ENCODE data around the gene PDZRN4. TPM values are rescaled to one million over a fixed set of nuclear protein-coding genes. Genes with fewer than 3 reads are reported as not detected.

Gene PDZRN4
- total RNA-seq, 1 donor = not detected

- no peaks in the 10 kb centered on the region for H3K4me1 ChIP-seq (ENCODE audit: insufficient read depth, low read length)
- no peak for DNase-seq (ENCODE audit: insufficient read length, low spot score, missing footprints)
- no peak overlapping the region for H3K4me3 ChIP-seq (ENCODE audit: insufficient read depth, low read length)
- no peaks in the 10 kb centered on the region for H3K79me2 ChIP-seq (ENCODE audit: insufficient read depth, low read length)
- H4K20me1 ChIP-seq (ENCODE audit: insufficient read depth, low read length) = no peaks in the 10 kb centered on the region
- H3K36me3 ChIP-seq (ENCODE audit: insufficient read depth, low read length) = no peaks in the 10 kb centered on the region
- TF ChIP-seq CTCF (IDR thresholded peaks at IDR 0.05; ENCODE audit: extremely low read depth, low read depth, low read length) = no peak
- H3K9me3 ChIP-seq (ENCODE audit: low read depth, low read length) = no peaks in the 10 kb centered on the region
- H3K27ac ChIP-seq (ENCODE audit: low read depth, low read length) = no peak overlapping the region
- H2AFZ ChIP-seq (ENCODE audit: low read length) = no peak overlapping the region
- H3K27me3 ChIP-seq (ENCODE audit: insufficient read depth, low read length) = no peaks in the 10 kb centered on the region
- H3K4me2 ChIP-seq (ENCODE audit: insufficient read depth, low read length) = no peak overlapping the region
These were observed 264.8 kb downstream of the PDZRN4 start for GRCh38 chr12:41452838-41453407.

- no peak overlapping the region for H3K27ac ChIP-seq (ENCODE audit: low read depth, low read length)
- no peak overlapping the region for H3K4me2 ChIP-seq (ENCODE audit: insufficient read depth, low read length)
- H4K20me1 ChIP-seq (ENCODE audit: insufficient read depth, low read length) = no peaks in the 10 kb centered on the region
- H3K4me1 ChIP-seq (ENCODE audit: insufficient read depth, low read length) = no peaks in the 10 kb centered on the region
- no peak overlapping the region for H3K4me3 ChIP-seq (ENCODE audit: insufficient read depth, low read length)
- H3K36me3 ChIP-seq (ENCODE audit: insufficient read depth, low read length) = no peaks in the 10 kb centered on the region
- no peak for TF ChIP-seq CTCF (IDR thresholded peaks at IDR 0.05; ENCODE audit: extremely low read depth, low read depth, low read length)
- H3K9me3 ChIP-seq (ENCODE audit: low read depth, low read length) = no peaks in the 10 kb centered on the region
- H3K27me3 ChIP-seq (ENCODE audit: insufficient read depth, low read length) = no peaks in the 10 kb centered on the region
- H2AFZ ChIP-seq (ENCODE audit: low read length) = no peak overlapping the region
- H3K79me2 ChIP-seq (ENCODE audit: insufficient read depth, low read length) = no peaks in the 10 kb centered on the region
- DNase-seq (ENCODE audit: insufficient read length, low spot score, missing footprints) = no peak
These were observed 265.3 kb downstream of the PDZRN4 start for GRCh38 chr12:41453409-41453808.

GRCh38 chr12:41459111-41459905, 271.2 kb downstream of the PDZRN4 start:
- no peak for DNase-seq (ENCODE audit: insufficient read length, low spot score, missing footprints)

More at GRCh38 chr12:41459111-41459905, 271.2 kb downstream of the PDZRN4 start:
- Histone ChIP-seq H3K4me2 (ENCODE audit: insufficient read depth, low read length) (no peak overlapping the region), H3K36me3 (ENCODE audit: insufficient read depth, low read length) (no peaks in the 10 kb centered on the region), H4K20me1 (ENCODE audit: insufficient read depth, low read length) (no peaks in the 10 kb centered on the region), H3K27ac (ENCODE audit: low read depth, low read length) (no peak overlapping the region), H3K9me3 (ENCODE audit: low read depth, low read length) (no peaks in the 10 kb centered on the region), H3K4me3 (ENCODE audit: insufficient read depth, low read length) (no peak overlapping the region), H3K4me1 (ENCODE audit: insufficient read depth, low read length) (no peaks in the 10 kb centered on the region), H3K27me3 (ENCODE audit: insufficient read depth, low read length) (no peaks in the 10 kb centered on the region), H3K79me2 (ENCODE audit: insufficient read depth, low read length) (no peaks in the 10 kb centered on the region), H2AFZ (ENCODE audit: low read length) (no peak overlapping the region)
- no peak for TF ChIP-seq CTCF (IDR thresholded peaks at IDR 0.05; ENCODE audit: extremely low read depth, low read depth, low read length)
